ENCODE results near the gene LMNTD1. TPM values are rescaled to one million over a fixed set of nuclear protein-coding genes. Genes with fewer than 3 reads are reported as not detected.

Gene LMNTD1
- total RNA-seq, 1 experiment from 2014 or later: not detected

GRCh38 chr12:25570418-25570817 is 17.3 kb upstream of the LMNTD1 start:
- intact Hi-C loops (cut with micrococcal nuclease; ENCODE audit: unreplicated experiment): no loop called here
- CTCF ChIA-PET: no interaction called here
- H3K36me3 Mint-ChIP-seq (ENCODE audit: insufficient read depth, unreplicated experiment): no peaks in the 10 kb centered on the region
- peaks cover 4% of the 10 kb centered on the region for H3K9me3 Mint-ChIP-seq (ENCODE audit: low read depth, unreplicated experiment)
- H3K27me3 Mint-ChIP-seq (ENCODE audit: unreplicated experiment): no peaks in the 10 kb centered on the region
- no peak for DNase-seq
- no peak overlapping the region for H3K4me3 Mint-ChIP-seq (ENCODE audit: low read depth, unreplicated experiment)
- BruUV-seq (replicated peaks): no TSS peak
- H3K4me1 Mint-ChIP-seq (ENCODE audit: low read depth, unreplicated experiment): no peaks in the 10 kb centered on the region
- no peak for TF ChIP-seq CTCF (IDR thresholded peaks at IDR 0.05; ENCODE audit: unreplicated experiment)
- H3K27ac Mint-ChIP-seq (ENCODE audit: unreplicated experiment): no peak overlapping the region

- no peaks in the 10 kb centered on the region for H3K36me3 Mint-ChIP-seq (ENCODE audit: insufficient read depth, unreplicated experiment)
- H3K9me3 Mint-ChIP-seq (ENCODE audit: low read depth, unreplicated experiment): peaks cover 7% of the 10 kb centered on the region
- no peaks in the 10 kb centered on the region for H3K27me3 Mint-ChIP-seq (ENCODE audit: unreplicated experiment)
- no peak for DNase-seq
- CTCF ChIA-PET: no interaction called here
- no peak overlapping the region for H3K4me3 Mint-ChIP-seq (ENCODE audit: low read depth, unreplicated experiment)
- H3K4me1 Mint-ChIP-seq (ENCODE audit: low read depth, unreplicated experiment): no peaks in the 10 kb centered on the region
- intact Hi-C loops (cut with micrococcal nuclease; ENCODE audit: unreplicated experiment): no loop called here
- no peak for TF ChIP-seq CTCF (IDR thresholded peaks at IDR 0.05; ENCODE audit: unreplicated experiment)
- no peak overlapping the region for H3K27ac Mint-ChIP-seq (ENCODE audit: unreplicated experiment)
- no TSS peak for BruUV-seq (replicated peaks)
Measured at GRCh38 chr12:25566202-25566949, 13.3 kb upstream of the LMNTD1 start.

- Mint-ChIP-seq H3K9me3 (ENCODE audit: low read depth, unreplicated experiment) (peaks cover 7% of the 10 kb centered on the region), H3K4me1 (ENCODE audit: low read depth, unreplicated experiment) (no peaks in the 10 kb centered on the region), H3K27ac (ENCODE audit: unreplicated experiment) (no peak overlapping the region), H3K4me3 (ENCODE audit: low read depth, unreplicated experiment) (no peak overlapping the region), H3K36me3 (ENCODE audit: insufficient read depth, unreplicated experiment) (no peaks in the 10 kb centered on the region), H3K27me3 (ENCODE audit: unreplicated experiment) (no peaks in the 10 kb centered on the region)
- CTCF ChIA-PET: no interaction called here
- no TSS peak for BruUV-seq (replicated peaks)
- DNase-seq: no peak
- intact Hi-C loops (cut with micrococcal nuclease; ENCODE audit: unreplicated experiment): loop anchor here (5.0 kb wide), 1 partner anchor 121 kb away; no protein-coding TSS in a partner anchor
- TF ChIP-seq CTCF (IDR thresholded peaks at IDR 0.05; ENCODE audit: unreplicated experiment): no peak
Measured at GRCh38 chr12:25558586-25558985, 5.5 kb upstream of the LMNTD1 start.

GRCh38 chr12:25557830-25558436 is 4.8 kb upstream of the LMNTD1 start:
- TF ChIP-seq CTCF (IDR thresholded peaks at IDR 0.05; ENCODE audit: unreplicated experiment): no peak
- intact Hi-C loops (cut with micrococcal nuclease; ENCODE audit: unreplicated experiment): loop anchor here (5.0 kb wide), 1 partner anchor 121 kb away; no protein-coding TSS in a partner anchor
- CTCF ChIA-PET: no interaction called here
- H3K4me1 Mint-ChIP-seq (ENCODE audit: low read depth, unreplicated experiment): no peaks in the 10 kb centered on the region
- BruUV-seq (replicated peaks): no TSS peak
- H3K27me3 Mint-ChIP-seq (ENCODE audit: unreplicated experiment): no peaks in the 10 kb centered on the region
- DNase-seq: peak; percentile 37
- no peak overlapping the region for H3K4me3 Mint-ChIP-seq (ENCODE audit: low read depth, unreplicated experiment)
- H3K9me3 Mint-ChIP-seq (ENCODE audit: low read depth, unreplicated experiment): peaks cover 6% of the 10 kb centered on the region
- H3K27ac Mint-ChIP-seq (ENCODE audit: unreplicated experiment): no peak overlapping the region
- H3K36me3 Mint-ChIP-seq (ENCODE audit: insufficient read depth, unreplicated experiment): no peaks in the 10 kb centered on the region
